ENCODE results near the gene OSMR.

The OSMR gene

GRCh38 chr5:38931731-38932130 lies 85.9 kb downstream of the OSMR start:
- DNase-seq, result no peak

- no peak for DNase-seq
Measured at GRCh38 chr5:38932854-38933408, 87.1 kb downstream of the OSMR start.

GRCh38 chr5:38935437-38935836 lies 89.6 kb downstream of the OSMR start:
- no peak for DNase-seq

- DNase-seq, result no peak
Measured at GRCh38 chr5:38936269-38936668, 90.5 kb downstream of the OSMR start.

- DNase-seq, result no peak
Measured at GRCh38 chr5:38938424-38938823, 92.6 kb downstream of the OSMR start.

GRCh38 chr5:38938973-38939372 lies 93.2 kb downstream of the OSMR start:
- no peak for DNase-seq

GRCh38 chr5:38940230-38940858 lies 94.5 kb downstream of the OSMR start:
- DNase-seq, result no peak

- DNase-seq, result no peak
Measured at GRCh38 chr5:38941912-38942311, 96.1 kb downstream of the OSMR start.

GRCh38 chr5:38944282-38944681 lies 98.5 kb downstream of the OSMR start:
- no peak for DNase-seq

GRCh38 chr5:38948501-38948900 lies 102.7 kb downstream of the OSMR start:
- no peak for DNase-seq

- no peak for DNase-seq
Measured at GRCh38 chr5:38953426-38954012, 107.7 kb downstream of the OSMR start.

GRCh38 chr5:38961691-38962090 lies 115.9 kb downstream of the OSMR start:
- DNase-seq, result no peak

GRCh38 chr5:38968665-38969064 lies 122.9 kb downstream of the OSMR start:
- no peak for DNase-seq

GRCh38 chr5:38978036-38978435 lies 132.2 kb downstream of the OSMR start:
- no peak for DNase-seq

GRCh38 chr5:38979535-38979934 lies 133.7 kb downstream of the OSMR start:
- DNase-seq, result no peak

Measured in stimulated activated CD4-positive, alpha-beta T cell treated with anti-CD3 and anti-CD28 coated beads, Interleukin-15, amount 100 ng/mL, for 24 hours (primary cell).